HepG2 (cell line): ENCODE data around the gene ATAD1. TPM values are rescaled to one million over a fixed set of nuclear protein-coding genes. Genes with fewer than 3 reads are reported as not detected.

Source experiments
- EP300 ChIP-seq, 3 experiments: sonication (generic) in 1 of 3; formaldehyde crosslinking in 1 of 3; IDR thresholded peaks; 2 replicates each; pipeline versions ENCODE4 v1.5.1 to v1.6.1; 2011 to 2020; ENCODE audit warnings: low read depth in 2 of 3, low read length in 2 of 3, borderline replicate concordance in 1 of 3, improper control_type of control experiment in 1 of 3, mild to moderate bottlenecking in 1 of 3, missing genetic modification reagents in 1 of 3, moderate library complexity in 1 of 3
- JUNB ChIP-seq: sonication (generic); formaldehyde crosslinking; IDR thresholded peaks from 2 replicates; pipeline ENCODE4 v1.8.0; 2022; ENCODE audit warnings: missing genetic modification reagents, mild to moderate bottlenecking, borderline replicate concordance
- KLF16 ChIP-seq, 2 experiments: sonication (generic) in 1 of 2; formaldehyde crosslinking in 1 of 2; IDR thresholded peaks; 2 replicates each; pipeline versions ENCODE4 v1.6.1 to v1.8.0; 2016 to 2023; ENCODE audit warnings: missing genetic modification reagents in 2 of 2, missing compliant biosample characterization in 1 of 2
- TEAD3 ChIP-seq: optimal IDR thresholded peaks from 2 replicates; pipeline ENCODE3; 2016; ENCODE audit warnings: borderline replicate concordance
- ZBTB8A ChIP-seq: sonication (generic); formaldehyde crosslinking; IDR thresholded peaks from 2 replicates; pipeline ENCODE4 v1.4.0; 2020; ENCODE audit warnings: mild to moderate bottlenecking, low read depth, missing genetic modification reagents, borderline replicate concordance
- ZKSCAN8 ChIP-seq: IDR thresholded peaks from 2 replicates; pipeline ENCODE4 v1.6.1; 2016; ENCODE audit warnings: borderline replicate concordance, missing genetic modification reagents, missing compliant biosample characterization
- ZNF34 ChIP-seq: sonication (generic); formaldehyde crosslinking; IDR thresholded peaks from 2 replicates; pipeline ENCODE4 v1.4.0; 2020; ENCODE audit warnings: mild to moderate bottlenecking, missing genetic modification reagents, borderline replicate concordance
- ZSCAN29 ChIP-seq: sonication (generic); formaldehyde crosslinking; conservative IDR thresholded peaks from 2 replicates; pipeline ENCODE4 v1.4.0; 2020; ENCODE audit warnings: mild to moderate bottlenecking, missing genetic modification reagents
- ZZZ3 ChIP-seq: sonication (generic); formaldehyde crosslinking; IDR thresholded peaks from 2 replicates; pipeline ENCODE4 v1.4.0; 2020; ENCODE audit warnings: missing genetic modification reagents, mild to moderate bottlenecking, borderline replicate concordance
- polyA plus RNA-seq, 8 experiments: library from polyadenylated mRNA; depleted of rRNA in 3 of 8; stranded (reverse) in 7 of 8; unstranded in 1 of 8; fragments of >200 nt; fragmentation: Illumina TruSeq in 4 of 8; extraction: Trizol in 4 of 8; gene quantifications; 2 replicates each; pipeline versions ENCODE4 v1.2.1 to v1.2.3, GENCODE V29; 2011 to 2016; ENCODE audit warnings: low read depth in 4 of 8, missing spikeins in 1 of 8, mixed read lengths in 1 of 8; ENCODE audit not compliant: insufficient read depth in 1 of 8
- total RNA-seq, 5 experiments: library from RNA; depleted of rRNA; stranded (reverse); fragments of >200 nt; fragmentation: Illumina TruSeq; extraction: Trizol; gene quantifications; 2 replicates each; pipeline ENCODE4 v1.2.3, GENCODE V29; 2016; ENCODE audit warnings: low read depth in 1 of 5
- TF ChIP-seq, protein P1 (sequence below): sonication (generic); formaldehyde crosslinking; IDR thresholded peaks from 2 replicates; pipeline ENCODE4 v1.4.0; 2020; ENCODE audit warnings: missing genetic modification reagents, mild to moderate bottlenecking, borderline replicate concordance
- TF ChIP-seq, protein P2 (sequence below): sonication (generic); formaldehyde crosslinking; IDR thresholded peaks from 2 replicates; pipeline ENCODE4 v1.5.0; 2020; ENCODE audit warnings: missing genetic modification reagents

ATAD1 gene
- total and polyA plus RNA-seq, 2 of the 13 experiments (the other 11 are each of a cell fraction or from before 2014, with no cell fraction given) = 14.9 to 28.2 TPM

DNA sequence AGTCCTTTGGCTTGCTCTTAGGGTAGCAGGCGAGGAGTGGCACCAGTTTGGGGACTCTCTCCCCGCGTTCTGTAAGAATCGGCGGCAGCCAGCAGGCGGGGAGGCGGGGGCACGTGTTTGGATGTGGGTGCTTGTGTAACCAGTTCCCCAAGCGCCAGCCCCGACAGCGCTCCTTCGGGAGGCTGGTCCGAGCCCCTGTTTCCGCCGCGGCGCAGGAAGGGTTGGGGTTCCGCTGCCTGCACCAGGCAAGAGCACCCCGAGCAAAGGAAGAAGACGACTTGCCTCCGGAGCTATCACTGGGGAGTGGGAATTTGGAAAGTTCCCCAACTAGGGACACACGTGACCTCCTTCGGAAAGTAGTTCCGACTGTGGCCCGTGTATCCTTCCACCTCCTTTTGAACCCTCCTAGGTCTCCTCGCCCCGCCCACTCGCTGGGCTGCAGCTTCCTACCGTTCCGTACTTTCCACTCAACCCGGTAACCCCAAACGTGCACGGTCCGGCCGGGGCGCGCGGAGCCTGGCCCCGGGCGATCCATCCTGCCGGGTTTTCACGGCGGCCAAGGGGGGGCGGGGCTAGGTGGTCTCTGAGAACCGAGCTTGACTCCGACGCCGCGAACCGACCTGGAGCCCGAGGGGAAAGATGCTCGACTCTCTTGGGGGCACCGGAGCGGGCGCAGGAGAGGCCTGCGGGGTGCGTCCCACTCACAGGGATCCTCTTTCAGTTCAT, 44.1 kb upstream of the ATAD1 start (continued):
- TF ChIP-seq ZBTB8A (CRISPR knock-in tag) = peak; percentile 90; the same call in 1 of the 2 replicates
- TF ChIP-seq JUNB (CRISPR knock-in tag) = no peak; the same call in 1 of the 2 replicates
- TF ChIP-seq, protein P1, sequence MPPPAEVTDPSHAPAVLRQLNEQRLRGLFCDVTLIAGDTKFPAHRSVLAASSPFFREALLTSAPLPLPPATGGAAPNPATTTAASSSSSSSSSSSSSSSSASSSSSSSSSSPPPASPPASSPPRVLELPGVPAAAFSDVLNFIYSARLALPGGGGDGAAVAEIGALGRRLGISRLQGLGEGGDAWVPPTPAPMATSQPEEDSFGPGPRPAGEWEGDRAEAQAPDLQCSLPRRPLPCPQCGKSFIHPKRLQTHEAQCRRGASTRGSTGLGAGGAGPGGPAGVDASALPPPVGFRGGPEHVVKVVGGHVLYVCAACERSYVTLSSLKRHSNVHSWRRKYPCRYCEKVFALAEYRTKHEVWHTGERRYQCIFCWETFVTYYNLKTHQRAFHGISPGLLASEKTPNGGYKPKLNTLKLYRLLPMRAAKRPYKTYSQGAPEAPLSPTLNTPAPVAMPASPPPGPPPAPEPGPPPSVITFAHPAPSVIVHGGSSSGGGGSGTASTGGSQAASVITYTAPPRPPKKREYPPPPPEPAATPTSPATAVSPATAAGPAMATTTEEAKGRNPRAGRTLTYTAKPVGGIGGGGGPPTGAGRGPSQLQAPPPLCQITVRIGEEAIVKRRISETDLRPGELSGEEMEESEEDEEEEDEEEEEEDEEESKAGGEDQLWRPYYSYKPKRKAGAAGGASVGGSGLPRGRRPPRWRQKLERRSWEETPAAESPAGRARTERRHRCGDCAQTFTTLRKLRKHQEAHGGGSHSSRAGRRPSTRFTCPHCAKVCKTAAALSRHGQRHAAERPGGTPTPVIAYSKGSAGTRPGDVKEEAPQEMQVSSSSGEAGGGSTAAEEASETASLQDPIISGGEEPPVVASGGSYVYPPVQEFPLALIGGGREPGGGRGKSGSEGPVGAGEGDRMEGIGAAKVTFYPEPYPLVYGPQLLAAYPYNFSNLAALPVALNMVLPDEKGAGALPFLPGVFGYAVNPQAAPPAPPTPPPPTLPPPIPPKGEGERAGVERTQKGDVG (CRISPR knock-in tag) = no peak
- TF ChIP-seq EP300 (IDR thresholded peaks at IDR 0.05; ENCODE audit: low read depth in 2 of 2, low read length in 2 of 2) = peak; percentile 68 to 79; a peak in 1 of 4 replicates
- peak; percentile 32; the same call in 1 of the 2 replicates for TF ChIP-seq EP300 (CRISPR knock-in tag; IDR thresholded peaks at IDR 0.05; ENCODE audit: borderline replicate concordance)
- TF ChIP-seq ZSCAN29 (CRISPR knock-in tag) = 0 out of 2 replicates have a peak, but pooled peaks have one; percentile 44
- TF ChIP-seq, protein P2, sequence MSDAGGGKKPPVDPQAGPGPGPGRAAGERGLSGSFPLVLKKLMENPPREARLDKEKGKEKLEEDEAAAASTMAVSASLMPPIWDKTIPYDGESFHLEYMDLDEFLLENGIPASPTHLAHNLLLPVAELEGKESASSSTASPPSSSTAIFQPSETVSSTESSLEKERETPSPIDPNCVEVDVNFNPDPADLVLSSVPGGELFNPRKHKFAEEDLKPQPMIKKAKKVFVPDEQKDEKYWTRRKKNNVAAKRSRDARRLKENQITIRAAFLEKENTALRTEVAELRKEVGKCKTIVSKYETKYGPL (CRISPR knock-in tag) = peak; percentile 74
- TF ChIP-seq KLF16 (CRISPR knock-in tag; IDR thresholded peaks at IDR 0.05) = peak in 1 of 2 experiments; percentile 95; a peak in 2 of 4 replicates
- TF ChIP-seq ZZZ3 (CRISPR knock-in tag) = no peak
- no peak for TF ChIP-seq TEAD3 (CRISPR knock-in tag)
- TF ChIP-seq ZNF34 = 0 out of 2 replicates have a peak, but pooled peaks have one; percentile 68
- TF ChIP-seq ZKSCAN8 (CRISPR knock-in tag) = 0 out of 2 replicates have a peak, but pooled peaks have one; percentile 67
